Measurements from ENCODE around the gene KRTAP9-6. TPM values are rescaled to one million over a fixed set of nuclear protein-coding genes. Genes with fewer than 3 reads are reported as not detected.
"Not testable (repeated sequence)": the region's sequence is repeated elsewhere in the genome, so short reads cannot be mapped to it uniquely, and the experiment has no call there.

Gene KRTAP9-6, protein sequence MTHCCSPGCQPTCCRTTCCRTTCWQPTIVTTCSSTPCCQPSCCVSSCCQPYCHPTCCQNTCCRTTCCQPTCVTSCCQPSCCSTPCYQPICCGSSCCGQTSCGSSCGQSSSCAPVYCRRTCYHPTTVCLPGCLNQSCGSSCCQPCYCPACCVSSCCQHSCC
- polyA plus RNA-seq (2012; ENCODE audit: missing spikeins): not detected

- DNase-seq (ENCODE audit: insufficient read length): no peak
- TF ChIP-seq POLR2AphosphoS5 (IDR thresholded peaks at IDR 0.05; ENCODE audit: low read depth, low read length) (no peak), TAF1 (IDR thresholded peaks at IDR 0.05; ENCODE audit: borderline replicate concordance, low read depth, low read length) (no peak), POLR2A (IDR thresholded peaks at IDR 0.05; ENCODE audit: low read depth, low read length) (no peak)
- no peak for FAIRE-seq
Measured at GRCh38 chr17:41265078-41265477, at the start of gene KRTAP9-6. Gene KRTAP9-6 (plus strand): TSS chr17:41265378. CDS start chr17:41265378, 0 bp downstream.

- no peak for DNase-seq (ENCODE audit: insufficient read length)
- no peak for FAIRE-seq
- TF ChIP-seq TAF1 (IDR thresholded peaks at IDR 0.05; ENCODE audit: borderline replicate concordance, low read depth, low read length) (no peak), POLR2AphosphoS5 (IDR thresholded peaks at IDR 0.05; ENCODE audit: low read depth, low read length) (no peak), POLR2A (IDR thresholded peaks at IDR 0.05; ENCODE audit: low read depth, low read length) (no peak)
Measured at GRCh38 chr17:41215681-41216080, 49.5 kb upstream of the KRTAP9-6 start.

GRCh38 chr17:41223821-41224220 lies 41.4 kb upstream of the KRTAP9-6 start:
- DNase-seq (ENCODE audit: insufficient read length) (no peak), FAIRE-seq (no peak)
- no peak for TF ChIP-seq TAF1 (IDR thresholded peaks at IDR 0.05; ENCODE audit: borderline replicate concordance, low read depth, low read length)
- TF ChIP-seq POLR2AphosphoS5 (IDR thresholded peaks at IDR 0.05; ENCODE audit: low read depth, low read length): no peak
- no peak for TF ChIP-seq POLR2A (IDR thresholded peaks at IDR 0.05; ENCODE audit: low read depth, low read length)

DNA sequence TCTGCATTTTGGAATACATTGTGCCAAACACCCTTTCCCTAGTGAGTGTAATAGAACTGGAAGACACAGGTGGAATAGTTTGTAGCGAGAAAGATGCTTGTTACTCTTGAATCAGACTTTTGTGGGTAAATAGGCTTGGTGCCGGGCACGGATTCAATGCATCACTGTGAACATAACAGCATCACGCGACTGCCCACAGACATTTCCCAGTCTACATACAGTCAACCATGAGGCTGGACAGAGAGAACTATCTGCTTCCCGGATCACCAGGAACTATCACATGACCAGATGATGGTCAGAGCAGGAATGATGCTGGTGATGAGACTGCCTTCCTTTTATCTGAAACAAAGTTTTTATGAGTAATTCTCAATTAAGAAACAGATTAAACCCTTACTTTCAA lies 39.1 kb upstream of the KRTAP9-6 start:
- no peak for TF ChIP-seq TAF1 (IDR thresholded peaks at IDR 0.05; ENCODE audit: borderline replicate concordance, low read depth, low read length)
- no peak for TF ChIP-seq POLR2AphosphoS5 (IDR thresholded peaks at IDR 0.05; ENCODE audit: low read depth, low read length)
- no peak for TF ChIP-seq POLR2A (IDR thresholded peaks at IDR 0.05; ENCODE audit: low read depth, low read length)
- FAIRE-seq: no peak
- no peak for DNase-seq (ENCODE audit: insufficient read length)

- DNase-seq (ENCODE audit: insufficient read length); FAIRE-seq: not testable (repeated sequence)
Measured at GRCh38 chr17:41226598-41227095, 38.5 kb upstream of the KRTAP9-6 start, which contains the start of gene KRTAP9-2. Gene KRTAP9-2 (plus strand): TSS chr17:41226648. CDS start chr17:41226655, 7 bp downstream.

DNA sequence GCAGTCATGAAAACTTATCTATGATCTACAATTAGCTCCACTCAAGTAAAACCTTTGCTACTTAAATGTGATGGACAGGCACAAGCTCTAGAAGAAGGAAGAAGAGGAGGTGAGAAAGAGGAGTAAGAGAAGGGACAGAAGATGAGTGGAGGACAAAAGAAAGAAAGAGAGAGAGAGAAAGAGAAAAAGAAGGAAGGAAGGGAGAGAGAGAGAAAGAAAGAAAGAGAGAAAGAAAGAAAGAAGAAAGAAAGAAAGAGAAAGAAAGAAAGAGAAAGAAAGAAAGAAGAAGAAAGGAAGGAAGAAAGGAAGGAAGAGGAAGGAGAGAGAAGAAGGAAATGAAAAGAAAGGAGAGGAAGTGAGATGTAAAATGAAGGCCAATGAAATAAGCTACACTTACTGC lies 35.1 kb upstream of the KRTAP9-6 start:
- TF ChIP-seq POLR2A (IDR thresholded peaks at IDR 0.05; ENCODE audit: low read depth, low read length) (no peak), POLR2AphosphoS5 (IDR thresholded peaks at IDR 0.05; ENCODE audit: low read depth, low read length) (no peak), TAF1 (IDR thresholded peaks at IDR 0.05; ENCODE audit: borderline replicate concordance, low read depth, low read length) (no peak)
- DNase-seq (ENCODE audit: insufficient read length) (no peak), FAIRE-seq (no peak)

GRCh38 chr17:41231731-41232130 lies 33.4 kb upstream of the KRTAP9-6 start:
- no peak for DNase-seq (ENCODE audit: insufficient read length)
- FAIRE-seq: no peak
- no peak for TF ChIP-seq POLR2A (IDR thresholded peaks at IDR 0.05; ENCODE audit: low read depth, low read length)
- no peak for TF ChIP-seq TAF1 (IDR thresholded peaks at IDR 0.05; ENCODE audit: borderline replicate concordance, low read depth, low read length)
- TF ChIP-seq POLR2AphosphoS5 (IDR thresholded peaks at IDR 0.05; ENCODE audit: low read depth, low read length): no peak

- not testable (repeated sequence) for FAIRE-seq; DNase-seq (ENCODE audit: insufficient read length)
Measured at GRCh38 chr17:41232399-41233105, 32.6 kb upstream of the KRTAP9-6 start, which contains the start of gene KRTAP9-3. Gene KRTAP9-3 (plus strand): TSS chr17:41232449. CDS start chr17:41232502, 53 bp downstream.

- not testable (repeated sequence) for FAIRE-seq
Measured at GRCh38 chr17:41237116-41237515, 28.1 kb upstream of the KRTAP9-6 start.

GRCh38 chr17:41237949-41238437 lies 27.2 kb upstream of the KRTAP9-6 start, which contains the start of gene KRTAP9-8:
Gene KRTAP9-8 (plus strand): TSS chr17:41237999. CDS start chr17:41238052, 53 bp downstream.
- FAIRE-seq: not testable (repeated sequence)

More at GRCh38 chr17:41237116-41237515, 28.1 kb upstream of the KRTAP9-6 start:
- DNase-seq (ENCODE audit: insufficient read length): not testable (repeated sequence)

DNA sequence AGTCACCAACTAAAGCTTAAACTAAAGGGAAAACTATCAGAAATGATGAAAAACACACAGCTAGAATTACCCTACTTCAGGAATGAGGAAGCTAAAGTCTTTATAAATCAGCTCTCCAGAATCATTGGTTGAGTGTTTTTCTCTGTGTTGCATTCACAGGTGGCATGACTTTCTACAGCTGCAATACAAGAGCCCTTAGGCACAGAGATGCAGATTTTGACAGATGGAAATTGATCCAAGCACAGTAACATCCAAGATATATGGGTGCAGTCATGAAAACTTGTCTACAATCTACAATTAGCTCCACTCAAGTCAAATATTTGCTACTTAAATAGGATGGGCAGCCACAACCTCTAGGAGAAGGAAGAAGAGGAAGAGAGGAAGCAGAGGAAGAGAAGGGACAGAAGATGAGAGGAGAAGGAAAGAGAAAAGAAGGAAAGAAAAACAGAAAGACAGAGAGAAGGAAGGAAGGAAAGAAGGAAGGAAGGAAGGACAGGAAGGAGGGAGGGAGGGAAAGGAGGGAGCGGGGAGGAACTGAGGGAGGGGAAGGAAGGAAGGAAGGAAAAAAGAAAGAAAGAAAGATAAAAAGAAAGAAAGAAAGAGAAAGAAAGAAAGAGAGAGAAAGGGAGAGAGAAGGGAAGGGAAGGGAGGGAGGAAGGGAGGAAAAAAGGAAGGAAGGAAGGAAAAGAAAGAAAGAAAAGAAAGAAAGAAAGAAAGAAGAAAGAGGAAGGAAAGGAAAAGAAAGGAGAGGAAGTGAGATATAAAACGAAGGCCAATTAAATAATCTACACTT lies 18.0 kb upstream of the KRTAP9-6 start:
- not testable (repeated sequence) for DNase-seq (ENCODE audit: insufficient read length); FAIRE-seq

More at GRCh38 chr17:41237949-41238437, 27.2 kb upstream of the KRTAP9-6 start, which contains the start of gene KRTAP9-8:
- DNase-seq (ENCODE audit: insufficient read length): not testable (repeated sequence)

GRCh38 chr17:41249637-41250240 lies 15.4 kb upstream of the KRTAP9-6 start, which contains the start of gene KRTAP9-4:
Gene KRTAP9-4 (plus strand): TSS chr17:41249687. CDS start chr17:41249721, 34 bp downstream.
- DNase-seq (ENCODE audit: insufficient read length); FAIRE-seq: not testable (repeated sequence)

All from GM12892 (cell line).